Muscle of back (tissue), 11 donors: Measurements from ENCODE around the gene KPNA2. TPM values are rescaled to one million over a fixed set of nuclear protein-coding genes. Genes with fewer than 3 reads are reported as not detected.
"Not testable (repeated sequence)": the region's sequence is repeated elsewhere in the genome, so short reads cannot be mapped to it uniquely, and the experiment has no call there.

Experiments
- DNase-seq, 3 donors: peaks; one replicate each; pipeline versions ENCODE4 v3.0.0 to v3.0.0-alpha.2; 2013
- polyA plus RNA-seq, 10 donors: library from polyadenylated mRNA; unstranded; fragments of 120-200 nt; gene quantifications; one replicate each; pipeline ENCODE4 v1.2.1, GENCODE V29; 2013; ENCODE audit not compliant: insufficient read length in 10 of 10

Gene KPNA2
- polyA plus RNA-seq, 10 donors = 51.7 to 113 (median 64.7) TPM

DNA sequence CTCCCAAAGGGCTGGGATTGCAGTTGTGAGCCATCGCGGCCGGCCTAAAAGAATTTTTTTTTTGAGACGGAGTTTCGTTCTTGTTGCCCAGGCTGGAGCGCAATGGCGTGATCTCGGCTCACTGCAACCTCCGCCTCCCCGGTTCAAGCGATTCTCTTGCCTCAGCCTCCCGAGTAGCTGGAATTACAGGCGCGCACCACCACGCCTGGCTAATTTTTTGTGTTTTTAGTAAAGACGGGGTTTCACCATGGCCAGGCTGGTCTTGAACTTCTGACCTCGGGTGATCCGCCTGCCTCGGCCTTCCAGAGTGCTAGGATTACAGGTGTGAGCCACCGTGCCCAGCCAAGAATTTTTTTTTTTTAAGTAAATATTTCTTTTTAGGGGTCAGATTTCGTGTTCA is 17.0 kb upstream of the KPNA2 start:
- DNase-seq = not testable (repeated sequence)

DNA sequence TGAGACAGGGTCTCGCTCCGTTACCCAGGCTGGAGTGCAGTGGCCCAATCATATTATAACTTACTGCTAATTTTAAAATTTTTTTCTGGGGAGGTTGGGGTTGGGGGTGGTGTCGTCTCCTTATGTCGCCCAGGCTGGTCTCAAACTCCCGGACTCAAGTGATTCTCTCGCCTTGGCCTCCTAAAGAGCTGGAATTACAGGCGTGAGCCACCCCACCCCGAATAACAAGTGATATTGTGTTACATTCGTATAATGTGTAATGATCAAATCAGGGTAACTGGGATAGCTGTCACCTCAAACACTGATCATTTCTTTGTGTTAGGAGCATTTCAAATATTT is 16.2 kb upstream of the KPNA2 start:
- DNase-seq = peak in 1 of 3 donors; percentile 8

DNA sequence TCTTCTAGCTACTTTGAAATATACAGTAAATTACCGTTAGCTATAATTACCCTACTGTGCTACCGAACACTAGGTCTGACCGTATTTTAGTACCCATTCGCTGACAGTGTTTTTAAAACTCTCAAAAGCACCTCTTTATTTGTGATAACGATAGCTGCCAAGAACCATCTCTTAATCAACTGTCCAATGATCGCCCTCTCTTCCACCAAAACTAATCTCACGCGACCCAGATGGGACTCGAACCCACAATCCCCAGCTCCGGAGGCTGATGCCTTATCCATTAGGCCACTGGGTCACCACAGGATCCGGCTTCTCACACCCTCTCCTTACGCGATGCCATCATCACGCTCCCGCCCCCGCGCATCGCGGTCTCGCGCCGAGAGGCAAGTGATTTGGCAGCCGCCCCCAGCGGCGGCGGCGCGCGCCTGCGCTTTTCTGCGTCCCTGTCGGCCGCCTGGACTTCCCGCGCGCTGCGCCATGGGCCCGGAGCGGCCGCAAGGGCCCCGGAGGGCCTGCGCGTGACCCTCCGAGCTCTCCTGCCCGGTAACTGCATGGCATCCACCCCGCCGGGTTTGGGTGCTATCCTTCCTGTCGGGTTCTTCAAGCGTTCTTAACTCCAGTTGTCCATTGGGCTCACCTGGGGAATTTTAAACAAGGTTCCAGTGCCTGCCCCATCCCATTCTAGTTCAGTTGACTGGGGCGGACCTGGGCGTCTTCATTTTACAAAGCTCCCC is 15.7 kb upstream of the KPNA2 start:
- peak; percentile 95 to 98 (median 97) for DNase-seq

DNA sequence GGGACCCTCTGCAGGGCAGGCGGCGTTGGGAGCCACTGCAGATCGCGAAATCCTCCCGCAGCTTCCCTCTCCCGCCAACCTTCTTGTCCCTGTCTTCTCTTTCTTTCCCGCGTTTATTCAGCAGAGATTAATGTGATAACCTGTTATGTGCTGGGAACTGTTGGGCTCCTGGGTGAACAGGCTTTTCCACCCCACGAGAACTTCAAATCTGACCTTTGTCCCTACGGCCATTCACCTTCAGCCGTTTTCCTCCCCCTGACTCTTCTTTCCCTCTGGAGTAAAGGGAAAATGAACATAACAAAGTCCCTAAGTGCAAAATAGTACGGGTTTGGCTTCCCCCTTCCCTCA is 15.2 kb upstream of the KPNA2 start:
- no peak for DNase-seq

DNA sequence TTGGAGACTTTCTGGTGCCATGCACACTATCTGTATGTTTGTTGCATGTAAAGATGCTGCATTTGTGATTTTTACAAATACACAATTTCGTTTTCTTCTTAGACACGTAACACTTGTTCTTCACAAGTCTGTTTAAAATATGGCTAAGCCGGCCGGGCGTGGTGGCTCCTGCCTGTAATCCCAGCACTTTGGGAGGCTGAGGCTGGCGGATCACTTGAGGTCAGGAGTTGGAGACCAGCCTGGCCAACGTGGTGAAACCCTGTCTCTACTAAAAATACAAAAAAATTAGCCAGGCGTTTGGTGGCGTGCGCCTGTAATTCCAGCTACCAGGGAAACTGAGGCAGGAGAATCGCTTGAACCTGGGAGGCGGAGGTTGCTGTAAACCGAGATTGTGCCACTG is 14.7 kb upstream of the KPNA2 start:
- DNase-seq = not testable (repeated sequence)

DNA sequence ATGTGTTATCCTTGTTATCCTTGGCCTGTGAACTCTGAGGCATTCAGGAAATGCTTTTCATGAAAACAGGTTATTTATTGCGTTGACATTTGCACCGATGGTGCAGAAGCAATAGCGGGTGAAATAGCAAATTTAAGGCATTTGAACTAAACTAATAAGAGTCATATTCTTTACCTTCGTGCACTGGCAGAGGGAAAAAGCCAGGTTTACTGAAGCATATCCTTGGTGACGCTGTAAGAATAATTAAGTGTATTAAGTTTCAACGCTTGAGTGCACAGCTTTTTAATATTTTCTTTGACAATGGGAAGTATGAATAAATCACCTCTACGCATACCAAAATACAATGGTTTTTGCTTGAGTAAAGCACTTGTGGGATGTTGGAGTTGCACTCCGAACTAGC is 13.6 kb upstream of the KPNA2 start:
- no peak for DNase-seq

DNA sequence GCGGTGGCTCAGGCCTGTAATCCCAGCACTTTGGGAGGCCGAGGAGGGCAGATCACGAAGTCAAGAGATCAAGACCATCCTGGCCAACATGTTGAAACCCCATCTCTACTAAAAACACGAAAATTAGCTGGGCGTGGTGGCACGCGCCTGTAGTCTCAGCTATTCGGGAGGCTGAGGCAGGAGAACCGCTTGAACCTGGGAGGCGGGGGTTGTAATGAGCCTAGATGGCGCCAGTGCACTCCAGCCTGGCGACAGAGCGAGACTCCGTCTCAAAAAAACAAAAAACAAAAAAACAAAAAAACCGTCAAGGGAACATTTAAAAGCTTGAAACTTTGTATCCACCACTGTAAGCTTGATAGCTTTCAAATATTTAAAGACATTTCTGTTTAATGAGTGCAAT is 13.0 kb upstream of the KPNA2 start:
- not testable (repeated sequence) for DNase-seq

DNA sequence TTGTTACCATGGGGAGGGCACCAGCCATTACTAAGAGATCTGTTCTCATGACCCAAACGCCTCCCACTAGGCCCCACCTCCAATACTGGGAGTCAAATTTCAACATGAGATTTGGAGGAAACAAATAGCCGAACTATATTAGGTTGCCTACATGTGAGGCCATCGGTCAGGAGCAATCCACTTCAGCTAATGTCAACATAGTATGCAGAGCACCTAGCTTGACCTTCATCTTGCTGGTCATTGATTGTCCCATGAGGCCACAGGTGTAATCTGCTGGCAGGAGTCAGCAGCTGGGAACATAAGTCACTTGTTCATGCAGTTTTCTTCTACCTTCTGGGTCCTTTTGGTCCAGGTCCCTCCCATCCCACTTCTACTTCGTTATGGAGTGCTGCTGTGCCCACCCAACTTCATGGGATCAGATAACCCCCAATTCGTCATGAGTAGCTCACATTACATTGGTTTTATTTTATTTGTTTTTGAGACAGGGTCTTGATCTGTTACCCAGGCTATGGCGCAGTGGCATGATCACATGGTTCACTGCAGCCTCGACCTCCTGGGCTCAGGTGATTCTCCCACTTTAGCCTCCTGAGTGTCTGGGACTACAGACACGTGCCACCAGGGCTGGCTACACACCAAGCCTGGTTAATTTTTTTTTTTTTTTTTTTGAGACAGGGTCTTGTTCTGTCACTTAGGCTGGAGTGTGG is 5.9 kb upstream of the KPNA2 start:
- DNase-seq = no peak

DNA sequence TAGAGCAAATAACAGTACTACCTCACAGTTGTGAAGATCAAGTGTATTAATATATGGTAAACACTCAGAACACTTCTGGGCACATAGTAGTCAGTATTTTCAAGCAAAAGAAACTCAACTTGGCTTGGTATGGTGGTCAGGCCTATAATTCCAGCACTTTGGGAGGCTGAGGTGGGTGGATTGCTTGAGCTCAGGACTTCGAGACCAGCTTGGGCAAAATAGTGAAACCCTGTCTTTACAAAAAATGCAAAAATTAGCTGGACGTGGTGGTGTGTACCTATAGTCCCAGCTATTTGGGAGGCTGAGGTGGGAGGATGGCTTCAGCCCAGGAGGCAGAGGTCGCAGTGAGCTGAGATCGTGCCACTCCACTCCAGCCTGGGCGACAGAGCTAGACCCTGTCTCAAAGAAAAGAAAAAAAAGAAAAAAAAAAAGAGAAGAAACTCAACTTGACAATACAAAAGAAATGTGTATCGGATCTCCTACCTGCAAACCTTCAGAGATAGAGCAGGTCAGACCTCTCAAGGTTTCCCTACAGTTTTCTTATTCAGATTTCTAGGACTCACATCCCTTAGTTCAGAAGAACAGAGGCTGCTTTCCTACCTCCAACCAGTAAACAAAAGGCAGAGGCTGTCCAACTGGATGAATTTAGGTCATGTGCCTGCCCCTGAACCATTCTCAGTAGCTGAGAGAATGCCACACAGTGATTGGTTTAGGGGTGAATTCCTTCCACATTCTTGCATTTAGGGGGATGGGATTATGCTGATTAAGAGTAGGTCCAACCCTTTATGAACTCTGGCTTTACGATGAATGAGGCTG is 1.7 kb upstream of the KPNA2 start:
- peak in 2 of 3 donors; percentile 38 to 55 for DNase-seq

DNA sequence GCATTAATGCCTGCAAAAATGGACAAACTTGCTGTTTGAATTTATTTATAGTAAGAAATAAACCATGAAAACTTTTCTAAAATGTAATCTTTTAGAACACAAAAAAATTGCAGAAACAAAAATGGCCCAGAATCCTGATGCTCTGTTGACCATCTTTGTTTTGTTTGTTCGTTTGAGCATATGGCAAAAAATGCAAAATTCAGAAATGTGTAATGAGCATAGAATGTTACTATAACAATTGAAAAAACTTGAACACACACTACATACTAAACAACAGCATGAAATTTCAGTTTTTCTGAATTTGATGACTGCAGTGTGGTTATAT is 1.1 kb upstream of the KPNA2 start:
- DNase-seq = peak in 1 of 3 donors; percentile 18

DNA sequence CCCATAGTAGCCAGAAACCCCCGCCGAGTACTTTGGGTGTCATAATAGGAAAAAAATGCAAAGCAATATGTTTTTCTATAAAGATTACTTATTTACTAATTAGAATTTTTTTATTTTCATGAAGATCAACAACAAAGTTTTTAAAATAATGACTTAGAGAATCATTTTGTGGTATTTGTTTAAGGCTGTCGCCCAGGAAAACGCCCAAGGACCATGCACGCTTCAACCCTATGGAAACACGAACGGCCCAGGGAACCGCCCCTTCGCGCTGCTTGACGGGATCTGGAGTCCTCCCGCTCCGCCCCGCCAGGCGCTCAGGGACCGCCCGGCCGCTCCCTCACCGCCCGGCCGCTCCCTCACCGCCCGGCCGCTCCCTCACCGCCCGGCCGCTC is 408 bp upstream of the KPNA2 start:
- DNase-seq = peak in 2 of 3 donors; percentile 98 to 99

DNA sequence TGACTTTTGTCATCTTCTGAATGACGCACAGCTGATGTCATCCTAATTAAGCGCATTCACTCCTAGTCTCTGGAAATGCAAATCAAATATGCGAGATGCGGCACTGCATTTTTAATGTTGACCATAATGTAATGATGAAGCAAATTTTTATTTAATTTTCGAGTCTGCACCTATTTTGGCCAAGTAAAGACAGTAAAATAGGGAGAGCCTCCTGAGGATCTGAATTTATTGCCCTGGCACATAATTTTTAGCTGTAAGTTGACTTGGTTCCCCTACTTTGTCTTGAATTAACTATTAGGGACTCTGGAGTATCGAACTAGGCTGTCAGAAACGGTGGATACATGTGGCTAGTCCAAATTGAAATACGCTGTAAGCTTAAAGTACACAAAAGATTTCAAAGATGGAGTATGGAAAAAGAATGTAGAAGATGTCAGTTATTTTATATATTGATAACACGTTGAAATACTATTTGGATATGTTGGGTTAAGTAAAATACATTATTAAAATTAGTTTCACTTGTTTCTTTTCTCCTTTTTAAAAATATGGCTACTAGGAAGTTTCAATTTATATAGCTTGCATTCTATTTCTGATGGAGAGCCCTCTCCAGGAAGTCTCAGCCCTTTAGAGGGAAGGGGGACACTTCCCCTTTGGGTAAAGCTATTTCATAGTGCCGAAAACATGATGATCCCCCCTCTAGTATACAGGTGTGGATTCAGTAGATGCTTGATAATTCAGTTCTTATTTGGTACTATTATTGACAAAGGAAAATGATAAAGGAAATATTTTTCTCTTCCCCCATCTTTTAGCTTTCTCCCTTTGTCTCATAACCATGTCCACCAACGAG is 991 bp downstream of the KPNA2 start:
- no peak for DNase-seq

DNA sequence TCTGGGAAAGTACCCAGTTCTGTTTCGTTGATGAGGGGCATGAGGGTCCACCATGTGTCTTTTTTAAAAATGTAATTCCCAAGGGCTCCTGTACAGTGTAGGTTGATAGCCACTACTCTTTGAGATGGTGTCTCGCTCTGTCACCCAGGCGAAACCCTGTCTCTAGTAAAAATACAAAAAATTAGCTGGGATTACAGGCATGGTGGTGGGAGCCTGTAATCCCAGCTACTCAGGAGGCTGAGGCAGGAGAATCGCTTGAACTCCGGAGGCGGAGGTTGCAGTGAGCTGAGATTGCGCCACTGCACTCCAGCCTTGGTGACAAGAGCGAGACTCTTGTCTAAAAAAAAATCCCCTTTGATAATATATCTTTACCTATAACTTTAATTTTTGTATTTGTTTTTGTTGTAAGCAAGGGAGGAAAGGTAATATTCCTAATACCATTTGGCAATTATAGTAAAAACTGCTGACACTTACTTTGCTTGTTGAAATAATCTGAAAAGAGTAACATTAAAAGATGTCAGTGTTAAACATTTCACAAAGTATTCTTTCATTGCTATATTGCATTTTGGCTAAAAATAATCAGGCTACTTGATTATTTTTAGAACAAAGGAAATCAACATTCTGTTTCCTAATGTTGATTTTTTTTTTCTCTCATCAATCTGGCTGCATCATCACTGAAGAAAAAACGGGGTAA is 11.8 kb downstream of the KPNA2 start:
- no peak for DNase-seq

DNA sequence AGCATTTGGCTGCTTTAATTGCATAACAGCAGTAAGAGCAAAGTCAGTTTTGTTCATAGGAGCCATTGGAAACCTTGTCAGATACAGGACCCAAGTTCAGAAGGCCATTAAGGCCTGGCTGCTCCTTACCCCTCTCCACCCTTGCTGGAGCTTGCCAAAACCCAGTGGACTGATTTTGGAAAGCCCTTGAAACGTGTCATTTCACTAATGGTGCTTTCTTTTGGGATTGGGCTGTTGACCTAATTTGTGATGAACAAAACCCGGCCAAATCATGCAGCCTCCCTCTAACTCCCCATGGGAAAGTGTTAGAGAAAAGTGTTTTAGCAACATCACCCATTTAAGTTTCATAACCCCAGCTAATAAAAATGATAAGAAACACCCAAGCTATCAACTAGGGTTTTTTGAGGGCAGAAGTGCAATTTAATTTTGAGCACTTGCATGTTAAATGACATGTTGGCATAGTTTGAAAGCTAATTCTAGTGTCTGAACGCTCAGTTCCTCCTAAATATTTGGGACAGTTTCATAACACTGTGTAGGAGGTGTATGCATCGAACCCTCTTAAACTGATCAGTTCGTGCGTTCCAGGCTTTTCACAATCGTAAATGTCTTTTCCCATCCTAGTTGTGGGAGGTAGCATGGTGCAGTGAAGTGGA is 12.5 kb downstream of the KPNA2 start:
- peak in 2 of 3 donors; percentile 10 to 38 for DNase-seq

DNA sequence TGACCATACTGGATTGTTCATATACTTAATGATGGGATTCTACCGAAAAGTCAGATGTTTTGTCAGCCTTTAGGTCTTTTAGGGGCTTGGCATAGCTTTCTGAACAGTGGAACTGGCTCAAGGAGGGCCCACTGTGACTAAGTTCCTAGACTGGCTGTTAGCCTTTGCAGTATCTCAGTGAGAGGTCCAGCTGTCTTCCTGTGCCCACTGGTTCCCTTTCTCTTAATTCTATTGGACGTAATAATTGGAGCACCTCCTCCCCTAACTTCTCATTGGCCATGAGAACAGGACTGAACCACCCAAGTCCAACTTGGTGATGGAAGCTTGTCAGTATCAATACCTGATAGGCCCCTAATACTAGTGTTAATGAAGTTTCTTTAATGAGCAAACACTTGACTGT is 13.5 kb downstream of the KPNA2 start:
- no peak for DNase-seq

DNA sequence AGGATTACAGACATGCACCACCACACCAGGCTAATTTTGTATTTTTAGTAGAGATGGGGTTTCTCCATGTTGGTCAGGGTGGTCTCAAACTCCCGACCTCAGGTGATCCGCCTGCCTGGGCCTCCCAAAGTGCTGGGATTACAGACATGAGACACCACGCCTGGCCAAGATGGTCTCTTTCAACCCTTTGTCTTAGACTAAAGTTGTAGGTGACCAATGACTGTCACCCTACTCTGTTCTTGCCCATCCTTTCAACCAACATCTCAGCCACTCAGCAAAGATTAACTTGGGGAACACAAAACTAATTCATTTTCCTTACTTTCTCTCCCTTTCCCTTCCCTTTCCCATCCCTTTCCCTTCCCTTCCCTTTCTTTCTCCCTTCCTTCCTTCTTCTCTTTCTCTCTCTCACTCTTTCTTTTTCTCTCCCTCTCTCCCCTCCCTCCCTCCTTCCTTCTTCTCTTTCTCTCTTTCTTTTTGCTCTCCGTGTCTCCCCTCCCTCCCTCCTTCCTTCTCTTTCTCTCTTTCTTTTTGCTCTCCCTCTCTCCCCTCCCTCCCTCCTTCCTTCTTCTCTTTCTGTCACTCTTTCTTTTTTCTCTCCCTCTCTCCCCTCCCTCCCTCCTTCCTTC is 14.4 kb downstream of the KPNA2 start:
- DNase-seq = not testable (repeated sequence)

DNA sequence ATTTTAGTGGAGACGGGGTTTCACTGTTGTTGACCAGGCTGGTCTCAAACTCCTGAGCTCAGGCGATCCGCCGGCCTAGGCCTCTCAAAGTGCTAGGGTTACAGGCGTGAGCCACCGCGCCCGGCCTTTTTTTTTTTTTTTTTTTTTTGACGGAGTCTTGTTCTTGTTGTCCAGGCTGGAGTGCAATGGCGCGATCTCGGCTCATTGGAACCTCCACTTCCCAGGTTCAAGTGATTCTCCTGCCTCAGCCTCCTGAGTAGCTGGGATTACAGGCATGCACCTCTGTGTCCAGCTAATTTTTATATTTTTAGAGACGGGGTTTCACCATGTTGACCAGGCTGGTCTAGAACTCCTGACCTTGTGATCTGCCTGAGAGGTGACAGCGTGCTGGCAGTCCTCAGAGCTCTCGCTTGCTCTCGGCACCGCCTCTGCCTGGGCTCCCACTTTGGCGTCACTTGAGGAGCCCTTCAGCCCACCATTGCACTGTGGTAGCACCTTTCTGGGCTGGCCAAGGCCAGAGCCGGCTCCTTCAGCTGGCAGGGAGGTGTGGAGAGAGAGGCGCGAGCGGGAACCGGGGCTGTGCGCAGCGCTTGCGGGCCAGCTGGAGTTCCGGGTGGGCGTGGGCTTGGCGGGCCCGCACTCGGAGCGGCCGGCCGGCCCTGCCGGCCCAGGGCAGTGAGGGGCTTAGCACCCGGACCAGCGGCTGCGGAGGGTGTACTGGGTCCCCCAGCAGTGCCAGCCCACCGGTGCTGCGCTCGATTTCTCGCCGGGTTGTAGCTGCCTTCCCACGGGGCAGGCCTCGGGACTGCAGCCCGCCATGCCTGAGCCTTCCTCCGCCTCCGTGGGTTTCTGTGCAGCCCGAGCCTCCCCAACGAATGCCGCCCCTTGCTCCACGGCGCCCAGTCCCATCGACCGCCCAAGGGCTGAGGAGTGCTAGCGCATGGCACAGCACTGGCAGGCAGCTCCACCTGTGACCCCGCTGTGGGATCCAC is 16.1 kb downstream of the KPNA2 start:
- not testable (repeated sequence) for DNase-seq

DNA sequence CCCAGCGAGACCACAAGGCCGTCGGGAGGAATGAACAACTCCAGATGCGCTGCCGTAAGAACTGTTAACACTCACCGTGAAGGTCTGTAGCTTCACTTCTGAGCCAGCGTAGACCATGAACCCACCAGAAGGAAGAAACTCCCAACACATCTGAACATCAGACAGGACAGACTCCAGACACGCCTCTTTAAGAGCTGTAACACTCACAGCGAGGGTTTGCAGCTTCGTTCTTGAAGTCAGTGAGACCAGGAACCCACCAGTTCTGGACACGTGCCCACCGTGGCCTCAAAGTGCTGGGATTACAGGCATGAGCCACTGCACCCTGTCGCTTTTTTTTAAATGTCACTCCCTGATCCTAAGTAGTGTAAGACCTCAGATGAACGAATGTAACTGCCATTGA is 17.3 kb downstream of the KPNA2 start:
- DNase-seq = no peak
